ENCODE measurements around the gene GCNA. TPM values are rescaled to one million over a fixed set of nuclear protein-coding genes. Genes with fewer than 3 reads are reported as not detected.

The GCNA gene
- polyA plus RNA-seq, 1 experiment = 2.4 TPM

DNA sequence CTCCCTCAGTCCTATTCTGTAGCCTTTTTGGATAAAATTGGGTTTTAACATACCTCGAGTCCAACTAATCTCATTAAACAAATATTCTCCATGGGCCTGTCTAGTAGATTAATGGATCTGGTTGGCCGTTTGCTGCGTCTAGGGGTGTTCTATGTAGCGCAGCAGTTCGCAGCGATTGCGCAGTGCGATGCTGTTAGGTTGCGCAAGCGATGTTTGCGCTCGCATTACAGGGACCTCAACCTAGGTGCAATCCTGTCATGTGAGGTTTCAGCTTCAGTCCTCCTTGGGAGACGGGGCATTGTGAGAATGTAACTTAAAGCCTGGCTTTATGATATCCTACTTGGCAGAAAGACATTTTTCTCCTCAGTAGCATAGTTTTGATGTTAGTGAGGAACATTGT, 31.4 kb upstream of the GCNA start:
- Histone ChIP-seq H3K27me3 (ENCODE audit: control insufficient read depth, insufficient read depth, low read length) (no peaks in the 10 kb centered on the region), H3K36me3 (ENCODE audit: control insufficient read depth, insufficient read depth, low read length) (peaks cover 7% of the 10 kb centered on the region), H3K4me3 (ENCODE audit: low read depth, low read length) (no peak overlapping the region)
- ChIA-PET POLR2A (no interaction called here), CTCF (no interaction called here)
- DNase-seq (ENCODE audit: low read depth) = no peak
- no peak for TF ChIP-seq CTCF (IDR thresholded peaks at IDR 0.05; ENCODE audit: insufficient read depth, low read depth, low read length)

DNA sequence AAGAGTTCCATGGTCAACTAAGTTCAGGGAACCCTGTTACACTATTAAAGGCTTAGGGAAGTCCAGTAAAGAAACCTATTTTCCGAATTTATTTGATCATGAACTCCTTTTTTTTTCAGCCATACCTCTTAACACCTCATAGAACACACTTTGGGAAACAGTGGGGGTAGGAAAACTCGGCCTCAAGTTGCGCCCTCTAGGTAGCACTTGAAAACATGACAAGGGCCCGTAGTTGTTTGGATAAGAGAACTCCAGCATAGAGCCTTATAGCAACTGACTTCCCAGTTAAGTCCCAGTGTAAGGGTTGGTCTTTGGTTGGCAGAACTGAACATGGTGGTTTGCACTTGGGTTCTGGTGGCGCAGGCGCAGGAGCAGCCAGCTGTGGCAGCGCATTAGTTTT, 30.9 kb upstream of the GCNA start:
- H3K4me3 ChIP-seq (ENCODE audit: low read depth, low read length) = no peak overlapping the region
- DNase-seq (ENCODE audit: low read depth) = no peak
- peaks cover 7% of the 10 kb centered on the region for H3K36me3 ChIP-seq (ENCODE audit: control insufficient read depth, insufficient read depth, low read length)
- TF ChIP-seq CTCF (IDR thresholded peaks at IDR 0.05; ENCODE audit: insufficient read depth, low read depth, low read length) = no peak
- CTCF ChIA-PET = interaction anchor here (0.6 kb wide), 1 partner anchor 125 kb away, joined by 3 read pairs; no protein-coding TSS in a partner anchor
- POLR2A ChIA-PET = no interaction called here
- H3K27me3 ChIP-seq (ENCODE audit: control insufficient read depth, insufficient read depth, low read length) = no peaks in the 10 kb centered on the region

- ChIA-PET CTCF (interaction anchor here (0.8 to 0.9 kb wide), 2 partner anchors 12 to 17 kb away, joined by 3 to 5 read pairs; partner anchors contain the start of gene OGT), POLR2A (no interaction called here)
- Histone ChIP-seq H3K4me3 (ENCODE audit: low read depth, low read length) (no peak overlapping the region), H3K27me3 (ENCODE audit: control insufficient read depth, insufficient read depth, low read length) (no peaks in the 10 kb centered on the region), H3K36me3 (ENCODE audit: control insufficient read depth, insufficient read depth, low read length) (peaks cover 8% of the 10 kb centered on the region)
- DNase-seq (ENCODE audit: low read depth) = no peak
- no peak for TF ChIP-seq CTCF (IDR thresholded peaks at IDR 0.05; ENCODE audit: insufficient read depth, low read depth, low read length)
These were observed 28.3 kb upstream of the GCNA start for GRCh38 chrX:71549986-71550385.

GRCh38 chrX:71550578-71550977, 27.7 kb upstream of the GCNA start:
- ChIA-PET POLR2A (no interaction called here), CTCF (interaction anchor here (0.8 to 0.9 kb wide), 2 partner anchors 12 to 18 kb away, joined by 3 to 5 read pairs; partner anchors contain the start of gene OGT)
- TF ChIP-seq CTCF (IDR thresholded peaks at IDR 0.05; ENCODE audit: insufficient read depth, low read depth, low read length) = no peak

DNA sequence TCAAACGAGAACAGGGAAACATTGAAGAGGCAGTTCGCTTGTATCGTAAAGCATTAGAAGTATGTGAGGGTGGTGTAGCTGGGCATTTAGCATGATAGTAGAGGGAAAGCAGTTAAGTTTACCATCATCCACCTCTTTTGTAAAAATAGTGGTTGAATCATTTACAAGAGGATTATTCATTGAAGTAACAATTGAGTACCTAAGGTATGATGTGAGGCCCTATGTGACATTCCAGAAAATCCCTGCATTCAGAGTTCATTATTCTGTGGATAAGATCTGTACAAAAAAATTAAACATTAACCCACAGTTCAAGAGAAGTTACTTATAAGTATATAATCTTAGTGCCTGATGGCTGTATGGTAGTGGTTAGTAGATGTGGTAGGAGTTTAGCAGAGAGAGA, 22.2 kb upstream of the GCNA start:
- no peak for TF ChIP-seq CTCF (IDR thresholded peaks at IDR 0.05; ENCODE audit: insufficient read depth, low read depth, low read length)

More at GRCh38 chrX:71550578-71550977, 27.7 kb upstream of the GCNA start:
- DNase-seq (ENCODE audit: low read depth) = no peak
- Histone ChIP-seq H3K36me3 (ENCODE audit: control insufficient read depth, insufficient read depth, low read length) (peaks cover 10% of the 10 kb centered on the region), H3K4me3 (ENCODE audit: low read depth, low read length) (no peak overlapping the region), H3K27me3 (ENCODE audit: control insufficient read depth, insufficient read depth, low read length) (no peaks in the 10 kb centered on the region)

More for the DNA sequence above, 22.2 kb upstream of the GCNA start:
- Histone ChIP-seq H3K27me3 (ENCODE audit: control insufficient read depth, insufficient read depth, low read length) (no peaks in the 10 kb centered on the region), H3K4me3 (ENCODE audit: low read depth, low read length) (no peak overlapping the region), H3K36me3 (ENCODE audit: control insufficient read depth, insufficient read depth, low read length) (peaks cover 8% of the 10 kb centered on the region)
- ChIA-PET CTCF (no interaction called here), POLR2A (no interaction called here)
- no peak for DNase-seq (ENCODE audit: low read depth)
